GM10248 (cell line): ENCODE results near the gene CCDC192.

Source experiments
- CTCF ChIA-PET: fragments of 300-600 bp; sonication (Branson Sonifier 250); formaldehyde crosslinking; extraction: SDS; loops from one replicate; lab custom pipeline; 2021; ENCODE audit warnings: antibody characterized with exemption; lab: Yijun Ruan, JAX
- POLR2A ChIA-PET: fragments of 350-650 bp; sonication (Branson Sonifier 250); formaldehyde crosslinking; extraction: SDS; loops from one replicate; lab custom pipeline; 2020; ENCODE audit warnings: antibody characterized with exemption; lab: Yijun Ruan, JAX
- DNase-seq: peaks from one replicate; pipeline ENCODE4 v3.0.0; 2012; ENCODE audit errors: extremely low spot score
- CTCF ChIP-seq: IDR thresholded peaks from 2 replicates; pipeline ENCODE4 v1.5.1; 2012; ENCODE audit warnings: mild to moderate bottlenecking, low read depth; ENCODE audit errors: extremely low read depth, missing control alignments, control extremely low read depth

CCDC192 gene

GRCh38 chr5:127821896-127822295 is 118.7 kb downstream of the CCDC192 start:
- ChIA-PET POLR2A (no interaction called here), CTCF (interaction anchor here (1.3 kb wide), 1 partner anchor 20 kb away, joined by 4 read pairs; no protein-coding TSS in a partner anchor)
- TF ChIP-seq CTCF: no peak
- DNase-seq: no peak

DNA sequence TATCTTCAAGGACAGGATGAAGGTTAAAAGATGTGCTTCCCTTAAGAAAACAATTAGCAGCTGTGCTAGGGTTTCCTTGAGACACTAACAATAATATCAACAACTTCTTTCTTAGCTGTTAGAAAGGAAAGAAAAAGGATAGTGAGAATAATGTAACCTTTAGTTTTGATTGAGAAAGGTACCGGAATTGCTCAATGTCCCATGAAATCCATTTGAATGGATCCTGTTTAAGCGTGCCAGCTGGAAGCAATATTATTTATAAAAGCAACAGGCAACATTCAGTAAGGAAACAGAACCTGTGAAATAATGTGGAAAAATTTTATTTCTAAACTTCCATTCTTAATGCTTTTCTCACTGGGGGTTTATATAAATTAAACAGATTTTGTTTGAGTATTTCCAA is 120.9 kb downstream of the CCDC192 start:
- TF ChIP-seq CTCF: no peak
- CTCF ChIA-PET: interaction anchor here (1.1 kb wide), 1 partner anchor 20 kb away, joined by 3 read pairs; no protein-coding TSS in a partner anchor
- DNase-seq: no peak
- POLR2A ChIA-PET: no interaction called here

DNA sequence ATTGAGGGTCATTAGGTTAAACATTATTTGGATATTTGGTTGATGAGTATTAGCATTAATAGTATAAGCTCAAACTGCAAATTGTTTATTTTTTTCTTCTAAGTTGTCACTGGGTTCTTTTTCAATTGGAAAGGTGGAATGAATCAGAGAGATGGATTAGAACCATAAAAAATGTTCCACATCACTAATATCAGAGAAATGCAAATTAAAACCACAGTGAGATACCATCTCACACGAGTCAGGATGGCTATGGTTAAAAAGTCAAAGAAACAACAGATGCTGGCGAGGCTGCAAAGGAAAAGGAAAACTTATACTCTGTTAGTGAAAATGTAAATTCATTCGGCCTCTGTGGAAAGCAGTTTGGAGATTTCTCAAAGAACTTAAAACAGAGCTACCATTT is 122.8 kb downstream of the CCDC192 start:
- no peak for TF ChIP-seq CTCF
- POLR2A ChIA-PET: no interaction called here
- CTCF ChIA-PET: interaction anchor here (1.3 to 1.4 kb wide), 2 partner anchors 22 to 371 kb away, joined by 3 to 4 read pairs; no protein-coding TSS in a partner anchor
- no peak for DNase-seq

DNA sequence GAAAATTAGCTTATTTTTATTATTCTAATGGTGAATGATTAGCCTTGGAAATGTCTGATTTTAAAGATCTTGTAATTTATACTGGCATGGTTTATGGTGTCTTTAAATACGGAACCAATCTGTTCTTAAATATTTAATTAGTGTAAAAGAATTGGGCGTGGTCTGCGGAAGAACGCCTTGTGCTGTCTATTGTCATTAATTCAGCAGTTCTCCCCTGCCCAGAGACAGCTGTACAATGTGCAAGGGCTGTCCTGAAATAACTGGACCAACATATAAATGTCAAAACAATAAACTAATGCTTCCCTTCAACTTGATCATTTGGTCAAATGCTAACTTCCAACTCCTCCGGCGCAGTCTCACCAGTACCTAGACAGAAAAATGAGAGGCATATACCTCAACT is 124.3 kb downstream of the CCDC192 start:
- ChIA-PET CTCF (interaction anchor here (1.4 kb wide), 1 partner anchor 23 kb away, joined by 4 read pairs; no protein-coding TSS in a partner anchor), POLR2A (no interaction called here)
- TF ChIP-seq CTCF: no peak
- no peak for DNase-seq

GRCh38 chr5:127830157-127830556 is 127.0 kb downstream of the CCDC192 start:
- no peak for TF ChIP-seq CTCF
- POLR2A ChIA-PET: no interaction called here
- DNase-seq: no peak
- CTCF ChIA-PET: no interaction called here

- ChIA-PET CTCF (interaction anchor here (1.7 kb wide), 1 partner anchor 13 kb away, joined by 6 read pairs; no protein-coding TSS in a partner anchor), POLR2A (no interaction called here)
- DNase-seq: no peak
- TF ChIP-seq CTCF: no peak
These were observed 127.8 kb downstream of the CCDC192 start for GRCh38 chr5:127830829-127831598.
